Measurements from ENCODE around the gene HAPLN2.
"Not testable (repeated sequence)": the region's sequence is repeated elsewhere in the genome, so short reads cannot be mapped to it uniquely, and the experiment has no call there.

HAPLN2 gene

DNA sequence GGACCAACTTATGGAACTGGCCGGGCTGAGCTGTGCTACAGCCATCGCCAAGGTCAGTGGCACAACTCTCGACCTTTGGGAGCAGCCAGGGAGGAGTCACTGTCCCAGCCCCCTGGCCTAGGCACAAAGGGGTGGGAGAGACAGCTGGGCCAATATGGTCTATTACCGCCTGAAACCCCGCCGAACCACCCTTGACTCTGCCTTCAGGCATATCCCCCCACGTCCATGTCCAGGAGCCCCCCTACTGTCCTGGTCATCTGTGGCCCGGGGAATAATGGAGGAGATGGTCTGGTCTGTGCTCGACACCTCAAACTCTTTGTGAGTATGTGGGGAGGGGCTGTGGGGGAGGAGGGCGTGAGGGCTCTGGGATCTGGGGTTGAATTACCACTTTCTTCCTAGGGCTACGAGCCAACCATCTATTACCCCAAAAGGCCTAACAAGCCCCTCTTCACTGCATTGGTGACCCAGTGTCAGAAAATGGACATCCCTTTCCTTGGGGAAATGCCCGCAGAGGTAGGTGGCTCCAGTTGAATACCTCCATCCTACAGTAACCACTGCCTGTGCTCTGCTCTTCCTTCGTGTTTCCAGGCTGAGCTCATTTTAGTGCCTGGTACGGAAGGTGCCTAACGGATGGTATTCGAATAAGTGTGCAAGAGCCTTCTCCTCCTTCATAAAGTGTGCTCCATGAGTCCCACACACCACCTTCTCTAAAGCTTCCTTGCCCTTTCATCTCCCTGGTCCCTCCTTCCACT, 26.9 kb upstream of the HAPLN2 start:
- no peak for DNase-seq

GRCh38 chr1:156592910-156593660, 26.1 kb upstream of the HAPLN2 start:
- peak; percentile 98 for DNase-seq

DNA sequence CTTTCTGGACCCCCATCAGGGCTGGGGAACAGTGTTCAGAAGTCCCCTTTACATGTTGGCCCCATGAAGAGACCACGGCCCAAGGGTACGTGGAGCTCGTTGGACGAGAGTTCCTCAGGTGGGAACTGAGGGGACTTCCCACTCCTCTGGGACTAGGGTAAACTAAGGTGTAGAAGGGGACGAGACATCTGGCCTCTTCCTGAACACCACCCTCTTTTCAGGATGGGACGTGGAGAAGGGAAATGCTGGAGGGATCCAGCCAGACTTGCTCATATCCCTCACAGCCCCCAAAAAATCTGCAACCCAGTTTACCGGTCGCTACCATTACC, 25.6 kb upstream of the HAPLN2 start:
- DNase-seq, result no peak

DNA sequence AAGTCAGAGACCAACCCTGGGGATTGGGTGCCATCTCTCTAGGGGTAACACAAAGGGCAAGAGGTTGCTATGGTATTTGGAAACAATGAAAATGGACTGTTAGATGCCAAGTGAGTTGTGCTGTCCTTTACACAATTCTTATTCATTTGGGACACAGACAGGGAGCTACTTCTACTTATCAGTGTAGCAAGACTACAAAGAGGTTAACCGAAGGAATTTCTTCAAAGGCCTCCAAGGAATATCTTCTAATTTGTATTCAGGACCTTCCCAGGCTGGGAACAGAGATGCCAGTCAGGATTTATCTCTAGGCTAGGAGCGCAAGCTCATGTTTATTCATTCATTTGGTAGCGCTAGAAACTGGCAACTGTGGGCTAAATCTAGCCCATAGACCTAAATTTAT, 25.0 kb upstream of the HAPLN2 start:
- no peak for DNase-seq

- no peak for DNase-seq
Measured at GRCh38 chr1:156595016-156595415, 24.2 kb upstream of the HAPLN2 start.

DNA sequence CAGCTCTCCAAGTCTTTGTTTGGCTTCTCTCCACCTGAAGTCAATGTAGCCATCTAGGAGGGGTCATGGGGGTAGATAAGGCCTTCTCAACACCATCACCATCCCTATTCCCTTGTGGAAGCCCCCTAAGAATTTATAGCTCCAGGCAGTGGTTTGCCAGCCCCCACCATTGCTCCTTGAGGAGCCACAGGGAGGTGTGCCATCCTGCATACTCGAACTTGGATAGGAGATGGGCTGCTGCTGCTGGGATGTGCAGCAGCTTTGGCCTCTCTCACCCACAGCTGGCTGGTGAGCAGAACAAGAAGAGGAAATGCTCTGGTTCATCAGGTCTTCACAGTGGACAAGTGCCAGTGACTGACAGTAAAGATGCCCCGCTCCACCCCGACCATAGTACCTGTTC, 22.8 kb upstream of the HAPLN2 start:
- no peak for DNase-seq

DNA sequence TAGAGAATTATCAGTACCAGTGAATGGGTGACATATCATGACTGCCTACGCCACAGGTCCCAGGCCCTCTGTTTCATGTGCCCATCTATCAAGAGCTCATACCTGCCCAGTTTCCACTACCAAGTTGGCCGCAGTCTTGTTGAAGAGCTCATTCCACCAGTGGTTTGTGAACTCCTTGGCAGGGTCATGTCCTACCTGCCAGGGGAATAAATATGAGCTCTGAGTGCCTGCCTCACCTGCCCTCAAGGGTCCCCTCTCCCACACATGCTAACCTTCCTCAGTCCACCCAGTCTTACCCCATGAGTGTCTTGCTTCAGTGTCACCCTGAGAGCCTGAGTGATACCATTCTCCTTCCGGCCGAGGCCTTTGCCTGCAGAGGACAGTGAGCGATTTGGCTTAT, 21.1 kb upstream of the HAPLN2 start:
- DNase-seq, result no peak

DNA sequence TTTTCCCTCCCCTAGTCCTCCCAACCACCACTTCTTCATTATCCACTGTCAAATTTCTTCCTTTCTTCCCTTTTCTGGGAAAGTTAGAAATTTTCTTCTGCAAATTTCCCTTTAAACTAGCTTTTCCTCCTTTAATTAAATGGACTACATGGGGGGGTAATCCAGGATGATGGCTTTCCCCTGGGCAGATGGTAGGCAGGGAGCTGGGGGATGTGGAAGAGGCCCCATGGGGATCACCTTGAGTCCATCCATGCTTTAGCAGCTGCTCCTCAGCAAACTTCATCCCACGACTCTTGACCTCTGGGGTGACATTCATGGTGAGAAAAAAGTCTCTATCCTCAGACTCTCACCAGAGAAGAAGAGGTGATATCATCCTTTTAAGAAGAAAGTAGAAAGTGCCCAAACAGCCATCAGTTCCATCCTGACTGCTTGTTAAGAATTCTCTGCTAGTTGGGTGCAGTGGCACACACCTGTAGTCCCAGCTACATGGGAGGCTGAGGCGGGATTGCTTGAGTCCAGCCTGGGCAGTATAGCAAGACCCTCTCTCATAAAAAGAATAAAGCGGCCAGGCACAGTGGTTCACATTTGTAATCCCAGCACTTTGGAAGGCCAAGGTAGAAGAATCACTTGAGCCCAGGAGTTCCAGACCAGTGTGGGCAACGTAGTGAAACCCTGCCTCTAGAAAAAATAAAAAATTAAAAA, 20.3 kb upstream of the HAPLN2 start:
- no peak for DNase-seq

DNA sequence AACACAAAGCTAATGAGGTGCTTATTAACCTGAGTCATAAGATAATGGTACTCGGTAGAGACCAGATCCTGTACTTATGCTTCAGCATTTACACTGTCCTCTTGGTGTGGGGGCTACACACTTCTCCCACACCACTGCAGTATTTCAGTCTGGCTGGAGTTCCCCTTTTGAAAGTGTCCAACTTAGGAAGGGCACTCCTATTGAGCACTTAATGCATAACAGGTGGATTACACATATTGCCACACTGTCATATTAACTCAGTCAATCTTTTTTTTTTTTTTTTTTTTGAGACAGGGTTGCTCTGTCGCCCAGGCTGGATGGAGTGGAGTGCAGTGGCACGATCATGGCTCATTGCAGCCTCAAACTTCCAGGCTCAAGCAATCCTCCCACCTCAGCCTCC, 19.4 kb upstream of the HAPLN2 start:
- no peak for DNase-seq

DNA sequence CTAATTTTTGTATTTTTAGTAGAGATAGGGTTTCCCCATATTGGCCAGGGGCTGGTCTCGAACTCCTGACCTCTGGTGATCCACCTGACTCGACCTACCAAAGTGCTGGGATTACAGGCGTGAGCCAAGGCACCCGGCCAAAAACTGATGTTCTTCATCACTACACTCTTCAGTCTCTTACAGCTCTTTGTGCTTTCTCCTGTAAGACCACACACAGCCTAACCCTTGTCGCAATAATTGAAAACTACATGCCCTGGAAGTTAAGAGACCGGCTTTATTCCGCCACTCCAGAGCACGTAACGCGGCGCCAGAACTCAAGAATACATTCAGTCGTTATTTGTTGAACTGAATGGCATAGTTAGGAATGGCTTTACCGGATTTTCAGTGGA, 18.5 kb upstream of the HAPLN2 start:
- no peak for DNase-seq

DNA sequence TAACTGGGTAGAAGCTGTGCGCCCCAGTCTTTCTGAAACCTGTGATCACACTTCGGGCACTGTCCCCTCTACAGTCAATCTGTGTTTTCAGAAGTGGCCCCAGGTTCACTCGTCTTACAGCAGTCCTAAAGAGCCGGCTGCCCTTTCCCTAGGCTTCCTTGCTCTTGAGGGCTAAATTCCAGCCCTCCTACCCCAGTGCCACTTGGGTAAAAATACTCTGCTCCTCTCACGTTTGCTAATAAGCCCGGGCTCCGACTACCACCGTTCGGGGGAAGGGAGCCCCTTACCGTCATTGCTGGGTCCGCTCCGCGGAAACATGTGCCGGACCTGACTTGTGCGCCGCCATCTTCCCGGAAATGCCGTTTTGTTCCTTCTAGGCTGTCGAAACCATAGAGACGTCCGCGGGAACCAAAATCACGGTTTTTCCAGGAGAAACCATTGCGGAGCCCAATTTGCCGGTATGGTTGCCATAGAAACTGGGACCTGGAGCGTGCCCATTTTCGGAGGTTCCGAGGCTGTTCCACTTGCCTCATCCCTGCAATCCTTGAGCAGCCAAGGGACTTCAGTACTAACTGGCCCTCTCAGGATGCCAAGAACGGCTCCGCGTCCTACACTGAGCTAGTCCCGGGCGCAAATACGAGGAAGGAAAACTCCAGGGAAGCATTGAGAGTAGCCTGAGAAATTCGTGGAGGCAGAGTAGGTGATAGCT, 17.9 kb upstream of the HAPLN2 start, which contains the start of gene GPATCH4:
Gene GPATCH4 (minus strand): TSS at position 358 of the 709 bp plus-strand sequence.
- DNase-seq, result peak; percentile 90

DNA sequence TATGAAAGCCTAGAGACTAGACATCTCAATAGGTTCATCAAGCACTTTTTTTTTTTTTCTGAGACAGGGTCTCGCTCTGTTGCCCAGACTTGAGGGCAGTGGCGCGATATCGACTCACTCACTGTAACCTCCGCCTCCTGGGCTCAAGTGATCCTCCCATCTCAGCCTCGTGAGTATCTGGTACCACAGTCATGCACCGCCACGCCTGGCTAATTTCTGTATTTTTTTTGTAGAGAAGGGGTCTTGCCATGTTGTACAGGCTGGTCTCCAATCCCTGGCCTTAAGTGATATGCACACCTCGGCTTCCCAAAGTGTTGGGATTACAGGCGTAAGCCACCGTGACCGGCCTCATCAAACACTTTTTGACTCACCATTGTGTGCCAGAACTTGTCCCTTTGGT, 17.3 kb upstream of the HAPLN2 start:
- peak; percentile 68 for DNase-seq

GRCh38 chr1:156602557-156602993, 16.6 kb upstream of the HAPLN2 start:
- DNase-seq, result no peak

- DNase-seq, result not testable (repeated sequence)
Measured at GRCh38 chr1:156607344-156607743, 11.9 kb upstream of the HAPLN2 start.

- DNase-seq, result peak; percentile 96
Measured at GRCh38 chr1:156608036-156608674, 11.1 kb upstream of the HAPLN2 start.

- peak; percentile 68 for DNase-seq
Measured at GRCh38 chr1:156608981-156609380, 10.2 kb upstream of the HAPLN2 start.

DNA sequence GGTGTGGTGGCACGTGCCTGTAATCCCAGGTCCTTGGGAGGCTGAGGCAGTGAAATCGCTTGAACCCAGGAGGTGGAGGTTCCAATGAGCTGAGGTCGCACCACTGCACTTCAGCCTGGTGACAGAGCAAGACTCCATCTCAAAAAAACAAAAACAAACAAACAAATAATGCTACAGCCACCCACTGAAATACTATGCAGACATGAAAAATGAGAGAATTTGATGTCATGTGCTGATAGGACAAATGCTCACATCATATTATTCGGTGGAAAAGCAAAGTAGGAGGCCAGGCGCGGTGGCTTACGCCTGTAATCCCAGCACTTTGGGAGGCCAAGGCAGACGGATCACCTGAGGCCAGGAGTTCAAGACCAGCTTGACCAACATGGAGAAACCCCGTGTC, 9.1 kb upstream of the HAPLN2 start:
- not testable (repeated sequence) for DNase-seq

DNA sequence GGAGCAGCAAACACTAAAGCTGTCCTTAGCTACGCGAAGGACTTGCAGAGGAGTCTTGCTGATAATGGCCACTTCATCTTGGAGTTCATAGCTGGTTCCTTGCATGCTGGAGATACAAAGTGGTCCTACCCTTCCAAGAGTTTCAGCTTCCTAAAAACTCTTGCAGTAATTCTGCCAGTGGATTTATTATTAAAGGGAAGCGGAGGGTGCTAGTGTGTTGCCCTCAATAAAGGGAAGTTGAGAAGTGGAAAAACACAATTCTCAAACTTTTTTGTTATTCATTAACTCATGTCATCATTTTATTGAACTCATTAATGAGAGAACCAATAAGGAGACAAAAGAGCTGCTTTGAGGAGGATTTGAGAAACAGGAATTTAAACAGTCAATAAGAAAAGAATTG, 6.5 kb upstream of the HAPLN2 start:
- DNase-seq, result no peak

GRCh38 chr1:156615946-156616345, 3.3 kb upstream of the HAPLN2 start:
- no peak for DNase-seq

DNA sequence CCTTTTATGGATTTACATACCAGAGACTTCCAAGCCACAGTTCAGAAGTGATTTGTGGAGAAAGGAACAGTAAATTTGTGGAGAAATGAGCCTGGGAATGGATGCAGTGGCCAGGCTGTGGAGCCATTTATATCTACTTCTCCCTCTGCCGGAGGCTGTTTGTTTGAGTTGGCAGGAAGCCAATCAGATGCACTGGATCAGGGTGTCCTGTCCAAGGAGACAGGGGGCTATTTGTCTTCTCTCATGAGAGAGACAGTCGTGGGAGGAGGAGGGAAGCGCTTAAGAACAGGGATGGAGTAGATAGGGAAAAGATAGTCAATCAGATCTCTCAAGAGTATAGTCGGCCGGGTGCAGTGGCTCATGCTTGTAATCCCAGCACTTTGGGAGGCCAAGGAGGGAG, 2.8 kb upstream of the HAPLN2 start:
- DNase-seq, result peak; percentile 69

DNA sequence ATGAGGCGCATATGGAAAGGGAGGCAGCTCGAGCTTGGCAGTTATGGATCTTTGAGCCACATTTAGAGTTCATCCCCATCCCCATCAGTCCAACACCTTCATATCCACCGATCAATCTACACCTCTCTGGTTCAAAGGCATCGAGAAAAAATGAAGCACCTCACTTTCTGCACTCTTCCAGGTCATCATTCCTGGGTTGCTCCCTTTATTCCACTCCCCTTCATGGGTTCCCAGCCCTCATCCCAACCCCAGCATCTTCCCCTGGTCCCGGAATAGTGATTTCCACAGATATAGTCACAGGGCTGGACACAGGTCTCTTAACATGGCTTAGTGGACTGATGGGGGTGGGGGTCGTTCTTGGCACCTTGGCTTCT, 354 bp downstream of the HAPLN2 start:
- no peak for DNase-seq

DNA sequence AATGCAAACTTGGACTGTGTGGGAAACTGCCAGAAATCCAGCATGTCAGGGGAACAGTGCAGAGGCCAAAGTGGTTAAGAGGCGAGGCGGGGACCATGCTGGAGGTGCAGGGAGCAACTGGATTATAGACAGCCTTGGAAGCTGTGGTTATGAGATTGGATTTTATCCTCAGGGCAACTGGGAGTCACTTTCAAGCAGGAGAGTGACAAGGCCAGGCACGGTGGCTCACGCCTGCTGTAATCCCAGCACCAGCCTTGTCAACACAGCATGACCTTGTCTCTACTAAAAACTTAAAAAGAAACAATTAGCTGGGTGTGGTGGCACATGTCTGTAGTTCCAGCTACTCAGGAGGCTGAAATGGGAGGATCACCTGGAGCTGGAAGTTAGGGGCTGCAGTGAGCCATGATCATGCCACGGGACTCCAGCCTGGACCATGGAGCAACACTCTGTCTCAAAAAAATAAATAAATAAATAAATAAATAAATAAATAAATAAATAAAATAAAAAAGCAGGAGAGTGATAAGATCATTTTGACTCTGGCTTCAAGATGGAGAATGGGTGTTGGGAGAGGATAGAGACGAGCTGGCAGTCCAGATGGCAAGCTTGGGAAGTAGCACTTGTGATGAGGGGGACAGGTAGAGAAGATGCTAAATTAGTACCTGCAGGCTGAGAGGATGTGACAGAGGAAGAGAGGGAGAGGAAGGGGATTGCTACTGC, 3.5 kb downstream of the HAPLN2 start:
- no peak for DNase-seq

Data from SHP77 treated with DMSO at 0.1 percent for 48 hours (cell line).